H9 (cell line): Measurements from ENCODE around the gene GALNT9. TPM values are rescaled to one million over a fixed set of nuclear protein-coding genes. Genes with fewer than 3 reads are reported as not detected.

Experiments
- DNase-seq: peaks from one replicate; pipeline ENCODE4 v3.0.0-alpha.2; 2017
- H2AFZ ChIP-seq: one replicate; pipeline ENCODE4 v1.6.1; 2013; ENCODE audit warnings: mild to moderate bottlenecking, low read length, control low read depth, moderate library complexity
- H2AK5ac ChIP-seq: 2 replicates; pipeline ENCODE4 v1.6.1; 2013; ENCODE audit warnings: low read length, control low read depth, mixed read lengths; ENCODE audit not compliant: insufficient read length
- H2BK120ac ChIP-seq: one replicate; pipeline ENCODE4 v1.6.1; 2013; ENCODE audit warnings: low read depth, mild to moderate bottlenecking, low read length, control low read depth, inconsistent platforms; ENCODE audit not compliant: poor library complexity, severe bottlenecking
- H2BK12ac ChIP-seq: 2 replicates; pipeline ENCODE4 v1.6.1; 2013; ENCODE audit warnings: low read length, control low read depth, mixed read lengths, low read depth; ENCODE audit not compliant: insufficient read length
- H2BK15ac ChIP-seq: 2 replicates; pipeline ENCODE4 v1.6.1; 2013; ENCODE audit warnings: low read depth, low read length, control low read depth
- H2BK20ac ChIP-seq: one replicate; pipeline ENCODE4 v1.6.1; 2013; ENCODE audit warnings: low read depth, mild to moderate bottlenecking, low read length, control low read depth, inconsistent platforms; ENCODE audit not compliant: poor library complexity, severe bottlenecking
- H2BK5ac ChIP-seq: 2 replicates; pipeline ENCODE4 v1.6.1; 2013; ENCODE audit warnings: low read length, control low read depth, mixed read lengths; ENCODE audit not compliant: insufficient read length
- H3K14ac ChIP-seq: 2 replicates; pipeline ENCODE4 v1.6.1; 2013; ENCODE audit warnings: low read length, control low read depth; ENCODE audit not compliant: insufficient read depth
- H3K18ac ChIP-seq: 2 replicates; pipeline ENCODE4 v1.6.1; 2013; ENCODE audit warnings: low read depth, mild to moderate bottlenecking, mixed read lengths, low read length, control low read depth; ENCODE audit not compliant: insufficient read length
- H3K23ac ChIP-seq: 2 replicates; pipeline ENCODE4 v1.6.1; 2013; ENCODE audit warnings: low read length, control low read depth, mixed read lengths, low read depth; ENCODE audit not compliant: insufficient read length
- H3K23me2 ChIP-seq: 2 replicates; pipeline ENCODE4 v1.6.1; 2013; ENCODE audit warnings: low read depth, mild to moderate bottlenecking, mixed read lengths, low read length, control low read depth; ENCODE audit not compliant: insufficient read length, poor library complexity, severe bottlenecking
- H3K27ac ChIP-seq: 2 replicates; pipeline ENCODE4 v1.5.1; 2013; ENCODE audit warnings: low read length, control low read depth, mixed read lengths, low read depth; ENCODE audit not compliant: insufficient read length
- H3K27me3 ChIP-seq: 2 replicates; pipeline ENCODE4 v1.6.1; 2013; ENCODE audit warnings: low read length, control low read depth, inconsistent platforms; ENCODE audit not compliant: insufficient read depth
- H3K4ac ChIP-seq: 2 replicates; pipeline ENCODE4 v1.6.1; 2013; ENCODE audit warnings: low read depth, mild to moderate bottlenecking, control low read depth, inconsistent platforms, low read length, moderate library complexity
- H3K4me1 ChIP-seq: 2 replicates; pipeline ENCODE4 v1.6.1; 2013; ENCODE audit warnings: low read length, control low read depth, inconsistent platforms; ENCODE audit not compliant: insufficient read depth
- H3K4me2 ChIP-seq: 2 replicates; pipeline ENCODE4 v1.6.1; 2013; ENCODE audit warnings: low read length, control low read depth, mixed read lengths; ENCODE audit not compliant: insufficient read length, insufficient read depth
- H3K56ac ChIP-seq: 2 replicates; pipeline ENCODE4 v1.6.1; 2013; ENCODE audit warnings: low read depth, mild to moderate bottlenecking, mixed read lengths, low read length, control low read depth; ENCODE audit not compliant: insufficient read length
- H3K79me1 ChIP-seq: 2 replicates; pipeline ENCODE4 v1.6.1; 2013; ENCODE audit warnings: low read depth, mild to moderate bottlenecking, moderate library complexity, low read length, control low read depth, inconsistent platforms; ENCODE audit not compliant: insufficient read depth, poor library complexity, severe bottlenecking
- H3K79me2 ChIP-seq: 2 replicates; pipeline ENCODE4 v1.6.1; 2013; ENCODE audit warnings: low read length, control low read depth, inconsistent platforms; ENCODE audit not compliant: insufficient read depth
- H3K9ac ChIP-seq: 2 replicates; pipeline ENCODE4 v1.6.1; 2013; ENCODE audit warnings: low read length, control low read depth, mixed read lengths; ENCODE audit not compliant: insufficient read length; ENCODE audit errors: extremely low read depth
- H3K9me3 ChIP-seq: one replicate; pipeline ENCODE4 v1.6.1; 2013; ENCODE audit warnings: low read depth, low read length, inconsistent platforms; ENCODE audit not compliant: control insufficient read depth
- H3T11ph ChIP-seq: one replicate; pipeline ENCODE4 v1.6.1; 2013; ENCODE audit warnings: mild to moderate bottlenecking, low read length, control low read depth, inconsistent platforms
- H4K20me1 ChIP-seq: one replicate; pipeline ENCODE4 v1.6.1; 2013; ENCODE audit not compliant: control insufficient read depth, insufficient read length, insufficient read depth
- H4K5ac ChIP-seq: 2 replicates; pipeline ENCODE4 v1.6.1; 2013; ENCODE audit warnings: low read depth, mild to moderate bottlenecking, mixed read lengths, low read length, control low read depth; ENCODE audit not compliant: insufficient read length
- H4K8ac ChIP-seq: replicated peaks from 2 replicates; pipeline ENCODE4 v1.6.1; 2013; ENCODE audit warnings: low read length, control low read depth, mixed read lengths, low read depth; ENCODE audit not compliant: insufficient read length
- H4K91ac ChIP-seq: 2 replicates; pipeline ENCODE4 v1.6.1; 2013; ENCODE audit warnings: low read depth, mild to moderate bottlenecking, moderate library complexity, mixed read lengths, low read length, control low read depth; ENCODE audit not compliant: insufficient read length
- H3K27ac Mint-ChIP-seq, 3 experiments: 2 replicates in 2 of 3; 3 replicates in 1 of 3; pipeline ENCODE4 v1.8.0; 2020 to 2021; ENCODE audit warnings: mixed read lengths in 3 of 3, mild to moderate bottlenecking in 1 of 3, moderate library complexity in 1 of 3
- H3K27me3 Mint-ChIP-seq: 2 replicates; pipeline ENCODE4 v1.8.0; 2021; ENCODE audit warnings: low read depth, mild to moderate bottlenecking, moderate library complexity, mixed read lengths
- H3K36me3 Mint-ChIP-seq, 3 experiments: 2 replicates in 2 of 3; 3 replicates in 1 of 3; pipeline ENCODE4 v1.8.0; 2020 to 2021; ENCODE audit warnings: low read depth in 3 of 3, mixed read lengths in 3 of 3; ENCODE audit not compliant: insufficient read depth in 1 of 3
- H3K4me1 Mint-ChIP-seq, 2 experiments: 2 replicates each; pipeline ENCODE4 v1.8.0; 2020; ENCODE audit warnings: mixed read lengths in 2 of 2
- H3K4me3 Mint-ChIP-seq, 2 experiments: 2 replicates in 1 of 2; 3 replicates in 1 of 2; pipeline ENCODE4 v1.8.0; 2020 to 2021; ENCODE audit warnings: mild to moderate bottlenecking in 2 of 2, mixed read lengths in 2 of 2, moderate library complexity in 1 of 2
- H3K9me3 Mint-ChIP-seq, 2 experiments: 2 replicates in 1 of 2; 3 replicates in 1 of 2; pipeline ENCODE4 v1.8.0; 2020; ENCODE audit warnings: mild to moderate bottlenecking in 2 of 2, mixed read lengths in 2 of 2, moderate library complexity in 1 of 2
- CTCF ChIP-seq: fragments of 200-600 bp; sonication (generic); conservative IDR thresholded peaks from 3 replicates; pipeline ENCODE4 v1.8.0; 2021; ENCODE audit warnings: antibody characterized with exemption, mild to moderate bottlenecking
- WGBS: extraction: QIAGEN DNeasy Blood & Tissue Kit; methylation state at CpG from one replicate; pipeline ENCODE4 v1.1.7; 2013; ENCODE audit warnings: missing lambda C conversion rate, low lambda C conversion rate, mixed read lengths; ENCODE audit not compliant: insufficient read length; ENCODE audit errors: extremely low coverage; 5-methylcytosine and 5-hydroxymethylcytosine counted together
- total RNA-seq: library from RNA; stranded (reverse); gene quantifications from 2 replicates; pipeline ENCODE4 v1.2.1, GENCODE V29; 2021

The GALNT9 gene
- total RNA-seq, 1 experiment from 2014 or later, result 0.35 TPM

GRCh38 chr12:132325733-132326130 lies 3.7 kb downstream of the GALNT9 start:
- no peak overlapping the region for H2BK15ac ChIP-seq
- Mint-ChIP-seq H3K27me3 (peaks cover 77% of the 10 kb centered on the region), H3K4me3 (no peak overlapping the region), H3K9me3 (peaks cover 0 to 3% of the 10 kb centered on the region in 2 experiments; a peak in 3 of 5 replicates), H3K4me1 (peaks cover 5 to 24% of the 10 kb centered on the region in 2 experiments), H3K36me3 (no peaks in the 10 kb centered on the region), H3K27ac (no peak overlapping the region)
- H2BK12ac ChIP-seq, result no peak overlapping the region
- peaks cover 28% of the 10 kb centered on the region for H3K27me3 ChIP-seq
- H3T11ph ChIP-seq, result no peak overlapping the region
- H3K4ac ChIP-seq, result no peak overlapping the region
- no CpG with 5 or more reads among the region's 15 CpGs for WGBS
- no peak overlapping the region for H2BK120ac ChIP-seq
- H2BK20ac ChIP-seq, result no peak overlapping the region
- no peak overlapping the region for H2BK5ac ChIP-seq
- no peaks in the 10 kb centered on the region for H3K9me3 ChIP-seq
- no peak for DNase-seq
- H3K4me1 ChIP-seq, result no peaks in the 10 kb centered on the region
- H3K23me2 ChIP-seq, result no peaks in the 10 kb centered on the region
- H3K27ac ChIP-seq, result no peak overlapping the region
- no peak overlapping the region for H3K9ac ChIP-seq
- no peak overlapping the region for H4K5ac ChIP-seq
- H3K23ac ChIP-seq, result no peak overlapping the region
- H3K4me2 ChIP-seq, result no peak overlapping the region
- H4K8ac ChIP-seq, result no peak overlapping the region
- no peak overlapping the region for H2AFZ ChIP-seq
- no peak overlapping the region for H2AK5ac ChIP-seq
- H3K14ac ChIP-seq, result no peak overlapping the region
- H4K91ac ChIP-seq, result no peak overlapping the region
- H3K56ac ChIP-seq, result no peak overlapping the region
- TF ChIP-seq CTCF, result no peak
- H3K18ac ChIP-seq, result no peak overlapping the region
- H3K79me2 ChIP-seq, result no peaks in the 10 kb centered on the region
- H3K79me1 ChIP-seq, result no peaks in the 10 kb centered on the region
- no peaks in the 10 kb centered on the region for H4K20me1 ChIP-seq
